Ishikawa (cell line): ENCODE results near the gene IKZF4.

Source experiments
- CEBPB ChIP-seq: IDR thresholded peaks from 2 replicates; pipeline ENCODE4 v1.6.1; 2012
- CREB1 ChIP-seq: IDR thresholded peaks from 2 replicates; pipeline ENCODE4 v1.6.1; 2012; ENCODE audit warnings: low read depth
- EGR1 ChIP-seq: IDR thresholded peaks from 2 replicates; pipeline ENCODE4 v1.6.1; 2012
- EP300 ChIP-seq: IDR thresholded peaks from 2 replicates; pipeline ENCODE4 v1.6.1; 2012; ENCODE audit warnings: borderline replicate concordance
- FOXM1 ChIP-seq: IDR thresholded peaks from 2 replicates; pipeline ENCODE4 v1.6.1; 2012; ENCODE audit warnings: low read depth, borderline replicate concordance
- MAX ChIP-seq: IDR thresholded peaks from 2 replicates; pipeline ENCODE4 v1.6.1; 2012
- NFIC ChIP-seq: IDR thresholded peaks from 2 replicates; pipeline ENCODE4 v1.6.1; 2012
- RAD21 ChIP-seq: IDR thresholded peaks from 2 replicates; pipeline ENCODE4 v1.6.1; 2012; ENCODE audit warnings: low read depth
- REST ChIP-seq: IDR thresholded peaks from 2 replicates; pipeline ENCODE4 v1.6.1; 2012; ENCODE audit warnings: low read depth, mild to moderate bottlenecking
- TAF1 ChIP-seq: IDR thresholded peaks from 2 replicates; pipeline ENCODE4 v1.6.1; 2012; ENCODE audit warnings: low read depth, mild to moderate bottlenecking
- TCF12 ChIP-seq: IDR thresholded peaks from 2 replicates; pipeline ENCODE4 v1.6.1; 2012; ENCODE audit warnings: low read depth
- TEAD4 ChIP-seq: IDR thresholded peaks from 2 replicates; pipeline ENCODE4 v1.6.1; 2012
- USF1 ChIP-seq: IDR thresholded peaks from 2 replicates; pipeline ENCODE4 v1.6.1; 2012
- YY1 ChIP-seq: IDR thresholded peaks from 2 replicates; pipeline ENCODE4 v1.6.1; 2012; ENCODE audit warnings: low read depth
- ZBTB7A ChIP-seq: IDR thresholded peaks from 2 replicates; pipeline ENCODE4 v1.6.1; 2012; ENCODE audit warnings: low read depth

The IKZF4 gene

GRCh38 chr12:56081393-56082347 lies 60.8 kb downstream of the IKZF4 start:
- TF ChIP-seq FOXM1 (no peak), TAF1 (no peak), CEBPB (no peak), RAD21 (no peak), REST (no peak)

GRCh38 chr12:56082382-56082781 lies 61.5 kb downstream of the IKZF4 start:
- TF ChIP-seq RAD21 (no peak), NFIC (no peak), TEAD4 (no peak), EP300 (no peak), TCF12 (no peak), REST (no peak), TAF1 (no peak), USF1 (no peak), FOXM1 (no peak), CEBPB (no peak), EGR1 (no peak), YY1 (no peak), ZBTB7A (no peak), CREB1 (no peak), MAX (no peak)

- TF ChIP-seq RAD21 (no peak), YY1 (no peak), FOXM1 (no peak), TCF12 (no peak), MAX (no peak), CREB1 (no peak), ZBTB7A (no peak), TAF1 (no peak), USF1 (no peak), CEBPB (no peak)
Observed at GRCh38 chr12:56082967-56083366, 62.1 kb downstream of the IKZF4 start.

GRCh38 chr12:56084958-56085543 lies 64.2 kb downstream of the IKZF4 start:
- TF ChIP-seq YY1 (no peak), RAD21 (peak; percentile 48)

- TF ChIP-seq EGR1 (no peak), CEBPB (no peak), TAF1 (no peak), USF1 (peak; percentile 48), MAX (no peak), REST (no peak), TEAD4 (0 out of 2 replicates have a peak, but pooled peaks have one; percentile 36), EP300 (peak; percentile 34; the same call in 1 of the 2 replicates), NFIC (no peak), TCF12 (peak; percentile 65), YY1 (no peak), FOXM1 (no peak), RAD21 (no peak)
Observed at GRCh38 chr12:56086096-56086495, 65.3 kb downstream of the IKZF4 start.
